Measurements from ENCODE around the gene NYNRIN. TPM values are rescaled to one million over a fixed set of nuclear protein-coding genes. Genes with fewer than 3 reads are reported as not detected.

Gene NYNRIN
- total and polyA plus RNA-seq, 2 of the 8 experiments (the other 6 are each of a cell fraction or from before 2014, with no cell fraction given) = 15.2 to 18.3 TPM

DNA sequence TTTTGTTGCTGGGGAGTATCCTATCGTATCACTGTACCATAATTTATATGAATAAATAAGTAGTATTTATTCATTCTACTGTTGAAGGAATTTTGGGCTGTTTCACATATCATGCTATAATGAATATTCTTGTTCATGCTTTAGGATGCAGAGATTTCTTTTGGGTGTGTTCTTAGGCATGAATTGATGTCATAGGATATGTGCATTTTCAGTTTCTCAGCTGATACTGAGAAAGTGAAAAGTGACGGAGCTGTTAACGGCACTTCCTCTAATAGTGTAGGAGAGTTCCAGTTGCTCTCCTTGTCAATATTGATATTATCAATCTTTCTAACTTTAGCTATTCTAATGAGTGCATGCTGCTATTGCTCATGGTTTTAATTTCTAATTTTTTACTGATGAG lies 67.0 kb downstream of the NYNRIN start:
- Histone ChIP-seq H2BK15ac (ENCODE audit: low read length) (no peak overlapping the region), H3K36me3 (ENCODE audit: control insufficient read depth in 2 of 4, insufficient read depth in 4 of 4, low read length in 3 of 4) (no peaks in the 10 kb centered on the region), H4K20me1 (replicated peaks in 1 of 2; ENCODE audit: control insufficient read depth in 1 of 2, insufficient read depth in 2 of 2, low read length in 2 of 2) (no peaks in the 10 kb centered on the region), H3K4me2 (ENCODE audit: insufficient read depth in 1 of 2, low read depth in 2 of 2, low read length in 2 of 2) (no peak overlapping the region), H3K27me3 (replicated peaks in 1 of 4; ENCODE audit: control insufficient read depth in 3 of 4, extremely low read depth in 1 of 4, insufficient read depth in 3 of 4, low read length in 3 of 4) (no peaks in the 10 kb centered on the region), H2AFZ (ENCODE audit: low read length) (no peak overlapping the region), H4K91ac (replicated peaks; ENCODE audit: insufficient read length, low read length) (no peak overlapping the region), H3K56ac (replicated peaks; ENCODE audit: insufficient read length, low read depth, low read length) (no peak overlapping the region), H4K5ac (ENCODE audit: insufficient read length, low read depth, low read length) (no peak overlapping the region), H2BK20ac (ENCODE audit: low read length) (no peak overlapping the region), H4K8ac (ENCODE audit: extremely low read depth, insufficient read depth, low read length) (no peak overlapping the region), H3K4ac (replicated peaks; ENCODE audit: insufficient read length, low read depth, low read length) (no peak overlapping the region), H3K18ac (ENCODE audit: extremely low read depth, low read length) (no peak overlapping the region), H3K4me1 (replicated peaks in 1 of 4; ENCODE audit: control insufficient read depth in 3 of 4, insufficient read depth in 4 of 4, low read length in 3 of 4) (no peaks in the 10 kb centered on the region), H3K4me3 (ENCODE audit: extremely low read depth in 1 of 4, insufficient read depth in 2 of 4, low read depth in 3 of 4, low read length in 4 of 4) (no peak overlapping the region), H2BK12ac (ENCODE audit: low read depth, low read length) (no peak overlapping the region), H3K14ac (ENCODE audit: insufficient read length) (no peak overlapping the region), H3K79me2 (ENCODE audit: control insufficient read depth in 1 of 2, insufficient read depth in 2 of 2, low read length in 2 of 2) (no peaks in the 10 kb centered on the region), H3K23ac (ENCODE audit: insufficient read length) (no peak overlapping the region), H3K79me1 (ENCODE audit: low read depth, low read length) (no peaks in the 10 kb centered on the region), H3K27ac (ENCODE audit: low read depth, low read length) (no peak overlapping the region), H2BK5ac (ENCODE audit: low read depth, low read length) (no peak overlapping the region), H2AK5ac (ENCODE audit: low read depth, low read length) (no peak overlapping the region), H3K23me2 (ENCODE audit: low read depth, low read length) (no peaks in the 10 kb centered on the region), H3K9ac (replicated peaks in 1 of 4; ENCODE audit: extremely low read depth in 1 of 4, low read depth in 3 of 4, low read length in 3 of 4) (no peak overlapping the region), H2BK120ac (replicated peaks; ENCODE audit: low read depth, low read length) (no peak overlapping the region), H3K9me3 (ENCODE audit: insufficient read depth in 2 of 2, low read depth in 1 of 2, low read length in 1 of 2) (no peaks in the 10 kb centered on the region)
- POLR2A ChIA-PET (ENCODE audit: partially characterized antibody) = interaction anchor here (0.9 kb wide), 1 partner anchor 12 kb away, joined by 3 read pairs; no protein-coding TSS in a partner anchor
- CTCF ChIA-PET (ENCODE audit: partially characterized antibody) = no interaction called here
- 86% methylated on average over 3 of the region's 3 CpGs; no CpG with 5 or more reads in 1 of the 2 experiments for WGBS, 2 experiments (ENCODE audit: extremely low coverage in 1 of 2, insufficient coverage in 1 of 2, insufficient read length in 1 of 2, insufficient replicate concordance in 2 of 2, low coverage in 1 of 2, low lambda C conversion rate in 2 of 2, missing lambda C conversion rate in 1 of 2)
- TF ChIP-seq SP2 (IDR thresholded peaks at IDR 0.05; ENCODE audit: low read length) (no peak), ATF3 (IDR thresholded peaks at IDR 0.05; ENCODE audit: insufficient read depth, low read depth, low read length) (no peak), KDM4A (IDR thresholded peaks at IDR 0.05; ENCODE audit: low read depth, low read length, severe bottlenecking) (no peak), MAFK (IDR thresholded peaks at IDR 0.05; ENCODE audit: low read depth, low read length) (no peak), CHD1 (IDR thresholded peaks at IDR 0.05; ENCODE audit: low read depth, low read length) (no peak), RBBP5 (IDR thresholded peaks at IDR 0.05; ENCODE audit: borderline replicate concordance, low read depth, low read length) (no peak)
- no peak for FAIRE-seq
- no peak for DNase-seq (ENCODE audit: low read depth in 1 of 2, low spot score in 2 of 2)

Data from H1 (cell line).